Upper lobe of left lung (tissue), 6 donors: ENCODE data around the gene ATP6V1C2. TPM values are rescaled to one million over a fixed set of nuclear protein-coding genes. Genes with fewer than 3 reads are reported as not detected.

Experiments
- ATAC-seq, 2 donors: fragments of 200-7000 bp; cut with Tn5 transposase; one replicate each; pipeline ENCODE4 v1.9.1; 2022; ENCODE audit warnings: mild to moderate bottlenecking in 2 of 2, moderate library complexity in 2 of 2; ENCODE audit not compliant: low FRiP score in 2 of 2
- DNase-seq, 2 donors: peaks; one replicate each; pipeline ENCODE4 v3.0.0-alpha.2; 2019 to 2020
- H3K27ac ChIP-seq, 4 donors: fragments of 200-600 bp; sonication (generic); one replicate each; pipeline ENCODE4 v1.5.1; 2016 to 2019
- H3K27me3 ChIP-seq, 4 donors: fragments of 200-600 bp; sonication (generic); one replicate each; pipeline ENCODE4 v1.5.1; 2017 to 2019
- H3K36me3 ChIP-seq, 4 donors: fragments of 200-600 bp; sonication (generic); one replicate each; pipeline ENCODE4 v1.5.1; 2016 to 2019
- H3K4me1 ChIP-seq, 4 donors: fragments of 200-600 bp; sonication (generic); one replicate each; pipeline ENCODE4 v1.5.1; 2018 to 2019
- H3K4me3 ChIP-seq, 4 donors: fragments of 200-600 bp; sonication (generic); one replicate each; pipeline ENCODE4 v1.5.1; 2017 to 2019; ENCODE audit warnings: mild to moderate bottlenecking in 2 of 4, moderate library complexity in 1 of 4
- H3K9me3 ChIP-seq, 4 donors: fragments of 200-600 bp; sonication (generic); one replicate each; pipeline ENCODE4 v1.5.1; 2018 to 2019
- EP300 ChIP-seq, 4 donors: sonication (generic); formaldehyde crosslinking; IDR thresholded peaks; one replicate each; pipeline ENCODE4 v1.5.1; 2017; ENCODE audit warnings: antibody characterized with exemption in 4 of 4, control low read depth in 2 of 4
- POLR2A ChIP-seq, 4 donors: fragments of 450-650 bp; IDR thresholded peaks; one replicate each; pipeline ENCODE4 v1.5.1; 2016 to 2017; ENCODE audit warnings: antibody characterized with exemption in 4 of 4, mild to moderate bottlenecking in 2 of 4
- POLR2AphosphoS5 ChIP-seq, 2 donors: sonication (generic); formaldehyde crosslinking; IDR thresholded peaks; one replicate each; pipeline ENCODE4 v1.5.1; 2017; ENCODE audit warnings: antibody characterized with exemption in 2 of 2
- WGBS, 2 donors: methylation state at CpG; one replicate each; pipeline ENCODE4 v1.1.5; 2017 to 2018; 5-methylcytosine and 5-hydroxymethylcytosine counted together
- total RNA-seq, 6 donors: library from RNA; depleted of rRNA in 4 of 6; stranded (reverse); fragments of >200 nt in 4 of 6; gene quantifications; one replicate each; pipeline versions ENCODE4 v1.1.0 to v1.2.1, GENCODE V29; 2016 to 2021
- TF ChIP-seq, protein P1 (sequence below), 6 experiments: fragments of 450-650 bp in 4 of 6; fragments of 200-600 bp in 2 of 6; sonication (generic) in 2 of 6; IDR thresholded peaks; one replicate each; pipeline ENCODE4 v1.5.1; 2016 to 2019; ENCODE audit warnings: antibody characterized with exemption in 6 of 6
- donor health status: DM: no; HTN: no; CAD: no; lungs with moderate emphysema.
- donor health status: DM: no; HTN: yes; CAD: no; lungs with severe emphysema.

Gene ATP6V1C2
- total RNA-seq, 6 donors from 2014 or later: 0.81 to 92.2 (median 2.4) TPM

DNA sequence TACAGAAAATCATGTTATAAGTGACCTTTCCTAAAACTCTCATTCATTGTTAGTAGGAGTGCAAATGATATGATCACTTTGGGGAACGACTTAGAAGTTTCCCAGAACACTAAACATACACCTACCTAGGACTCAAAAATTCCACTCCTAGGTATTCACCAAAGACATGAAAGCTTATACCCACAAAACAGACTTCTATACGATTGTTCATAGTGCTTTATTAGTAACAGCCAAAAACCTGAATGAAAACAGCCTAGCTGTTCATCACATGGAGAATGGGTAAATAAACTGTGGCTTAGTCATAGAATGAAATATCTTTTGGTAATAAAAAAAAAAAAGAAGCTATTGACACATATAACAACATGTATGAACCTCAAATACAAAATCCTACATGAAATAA lies 40.5 kb upstream of the ATP6V1C2 start:
- no peaks in the 10 kb centered on the region for H3K9me3 ChIP-seq
- no peak for TF ChIP-seq POLR2A (IDR thresholded peaks at IDR 0.05)
- TF ChIP-seq POLR2AphosphoS5 (IDR thresholded peaks at IDR 0.05): no peak
- no peak for TF ChIP-seq EP300 (IDR thresholded peaks at IDR 0.05)
- TF ChIP-seq, protein P1, sequence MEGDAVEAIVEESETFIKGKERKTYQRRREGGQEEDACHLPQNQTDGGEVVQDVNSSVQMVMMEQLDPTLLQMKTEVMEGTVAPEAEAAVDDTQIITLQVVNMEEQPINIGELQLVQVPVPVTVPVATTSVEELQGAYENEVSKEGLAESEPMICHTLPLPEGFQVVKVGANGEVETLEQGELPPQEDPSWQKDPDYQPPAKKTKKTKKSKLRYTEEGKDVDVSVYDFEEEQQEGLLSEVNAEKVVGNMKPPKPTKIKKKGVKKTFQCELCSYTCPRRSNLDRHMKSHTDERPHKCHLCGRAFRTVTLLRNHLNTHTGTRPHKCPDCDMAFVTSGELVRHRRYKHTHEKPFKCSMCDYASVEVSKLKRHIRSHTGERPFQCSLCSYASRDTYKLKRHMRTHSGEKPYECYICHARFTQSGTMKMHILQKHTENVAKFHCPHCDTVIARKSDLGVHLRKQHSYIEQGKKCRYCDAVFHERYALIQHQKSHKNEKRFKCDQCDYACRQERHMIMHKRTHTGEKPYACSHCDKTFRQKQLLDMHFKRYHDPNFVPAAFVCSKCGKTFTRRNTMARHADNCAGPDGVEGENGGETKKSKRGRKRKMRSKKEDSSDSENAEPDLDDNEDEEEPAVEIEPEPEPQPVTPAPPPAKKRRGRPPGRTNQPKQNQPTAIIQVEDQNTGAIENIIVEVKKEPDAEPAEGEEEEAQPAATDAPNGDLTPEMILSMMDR (IDR thresholded peaks at IDR 0.05): no peak
- no peak for ATAC-seq
- H3K4me3 ChIP-seq: no peak overlapping the region
- no peaks in the 10 kb centered on the region for H3K27me3 ChIP-seq
- H3K36me3 ChIP-seq: peaks cover 9 to 51% (median 16%) of the 10 kb centered on the region in 4 donors
- WGBS, 2 donors: 86 to 88% methylated on average over 2 of the region's 2 CpGs
- H3K4me1 ChIP-seq: no peaks in the 10 kb centered on the region
- H3K27ac ChIP-seq: no peak overlapping the region
- no peak for DNase-seq

DNA sequence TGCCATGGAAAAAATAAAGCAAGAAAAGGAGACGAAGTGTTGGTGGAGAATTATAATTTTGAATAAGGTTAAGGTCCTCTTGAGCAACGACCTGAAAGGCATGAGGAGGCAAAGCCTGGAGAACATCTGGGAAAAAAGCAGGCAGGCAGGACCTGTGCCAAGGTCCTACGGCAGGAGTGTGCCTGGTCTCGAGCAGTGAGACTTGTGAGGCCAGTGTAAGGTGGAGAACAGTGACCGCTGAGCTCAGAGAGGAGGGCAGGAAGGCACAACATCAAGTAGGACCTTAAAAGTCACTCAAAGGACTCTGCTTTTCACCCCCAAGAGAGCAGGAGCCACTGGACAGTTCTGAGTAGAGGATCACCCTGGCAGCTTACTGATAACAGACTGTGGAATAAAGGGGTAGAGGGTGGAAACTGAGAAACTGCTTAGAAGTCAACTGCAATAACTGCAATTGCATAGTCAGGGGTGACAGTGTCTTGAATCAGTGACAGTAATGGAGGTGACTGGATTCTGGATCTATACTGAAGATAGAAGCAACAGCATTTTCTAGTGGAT lies 35.2 kb upstream of the ATP6V1C2 start:
- no peaks in the 10 kb centered on the region for H3K9me3 ChIP-seq
- H3K4me3 ChIP-seq: no peak overlapping the region
- H3K36me3 ChIP-seq: peaks cover 6 to 33% (median 14%) of the 10 kb centered on the region in 4 donors
- DNase-seq (no peak), ATAC-seq (no peak)
- no peaks in the 10 kb centered on the region for H3K27me3 ChIP-seq
- H3K4me1 ChIP-seq: peaks cover 15 to 41% (median 17%) of the 10 kb centered on the region in 4 donors
- TF ChIP-seq, protein P1 (IDR thresholded peaks at IDR 0.05): no peak
- TF ChIP-seq POLR2AphosphoS5 (IDR thresholded peaks at IDR 0.05) (no peak), POLR2A (IDR thresholded peaks at IDR 0.05) (no peak), EP300 (IDR thresholded peaks at IDR 0.05) (no peak)
- H3K27ac ChIP-seq: no peak overlapping the region
- WGBS, 2 donors: 57 to 66% methylated on average over 5 of the region's 5 CpGs

DNA sequence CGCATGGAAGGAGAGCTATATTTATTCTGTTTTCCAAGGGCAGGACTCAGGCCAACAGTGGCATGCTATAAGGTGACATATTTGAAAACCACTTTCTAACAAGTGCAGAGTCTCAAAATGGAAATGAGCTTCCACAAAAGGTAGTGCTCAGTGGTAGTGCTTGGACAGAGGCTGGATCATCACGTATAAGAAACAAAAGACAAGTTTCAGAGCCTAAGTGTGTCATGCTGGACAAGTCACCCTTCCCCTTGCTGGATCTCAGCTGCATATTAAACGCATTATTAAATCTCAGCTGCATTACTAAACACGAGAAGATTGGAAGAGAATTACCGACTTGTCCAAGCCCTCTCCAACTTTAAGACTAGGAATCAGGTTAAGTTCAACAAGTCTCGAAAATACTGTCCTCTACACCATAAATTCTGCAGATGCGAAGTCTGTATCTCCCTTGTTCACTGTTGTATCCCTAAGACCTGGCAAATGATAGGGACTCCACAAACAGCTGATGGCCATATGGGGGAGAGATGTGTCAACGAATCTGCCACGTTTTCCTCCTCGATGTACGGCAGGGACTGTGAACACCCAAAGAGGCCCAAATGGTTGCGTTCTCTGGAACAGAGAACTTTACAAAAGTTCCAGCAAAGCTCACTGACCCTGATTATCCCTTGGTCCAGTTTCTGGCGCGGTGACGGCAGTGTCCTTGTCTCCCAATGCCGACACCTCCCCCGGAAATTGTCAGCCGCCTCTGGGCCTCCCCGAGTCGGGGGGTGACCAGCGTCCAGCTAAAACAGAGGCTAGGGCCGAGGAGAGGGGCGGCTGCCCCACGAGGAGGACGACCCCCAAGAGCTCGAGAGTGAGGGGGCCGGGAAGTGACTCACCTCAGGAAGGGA lies 32.3 kb upstream of the ATP6V1C2 start:
- H3K4me3 ChIP-seq: peak overlapping the region; percentile 89 to 98 (median 92)
- peaks cover 15 to 41% (median 17%) of the 10 kb centered on the region in 4 donors for H3K4me1 ChIP-seq
- no peaks in the 10 kb centered on the region for H3K9me3 ChIP-seq
- no peak for TF ChIP-seq POLR2AphosphoS5 (IDR thresholded peaks at IDR 0.05)
- TF ChIP-seq, protein P1 (IDR thresholded peaks at IDR 0.05): no peak
- no peak for TF ChIP-seq POLR2A (IDR thresholded peaks at IDR 0.05)
- TF ChIP-seq EP300 (IDR thresholded peaks at IDR 0.05): no peak
- ATAC-seq (peak; percentile 44 to 60), DNase-seq (peak in 1 of 2 donors; percentile 30)
- 5 to 6% methylated on average over 16 to 23 of the region's 27 CpGs for WGBS, 2 donors
- peak overlapping the region; percentile 89 to 97 (median 93) for H3K27ac ChIP-seq
- no peaks in the 10 kb centered on the region for H3K27me3 ChIP-seq
- H3K36me3 ChIP-seq: peaks cover 0 to 6% (median 0%) of the 10 kb centered on the region in 4 donors

DNA sequence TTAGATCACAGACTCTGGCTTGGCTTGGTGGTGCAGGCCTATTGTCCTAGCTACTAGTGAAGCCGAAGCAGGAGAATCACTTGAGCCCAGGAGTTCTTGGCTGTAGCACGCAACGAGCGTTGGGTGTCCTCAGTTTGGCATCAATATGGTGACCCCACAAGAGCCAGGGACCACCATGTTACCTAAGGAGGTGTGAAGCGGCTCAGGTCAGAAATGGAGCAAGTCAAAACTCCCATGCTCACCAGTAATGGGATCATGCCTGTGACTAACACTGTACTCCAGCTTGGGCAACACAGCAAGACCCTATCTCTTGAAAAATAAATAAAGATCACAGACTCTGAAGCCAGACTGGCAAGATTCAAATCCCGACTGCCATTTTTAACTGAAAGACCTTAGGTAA lies 29.9 kb upstream of the ATP6V1C2 start:
- peaks cover 15 to 35% (median 17%) of the 10 kb centered on the region in 4 donors for H3K4me1 ChIP-seq
- ATAC-seq (no peak), DNase-seq (no peak)
- no peaks in the 10 kb centered on the region for H3K9me3 ChIP-seq
- H3K36me3 ChIP-seq: no peaks in the 10 kb centered on the region
- TF ChIP-seq POLR2AphosphoS5 (IDR thresholded peaks at IDR 0.05): no peak
- TF ChIP-seq POLR2A (IDR thresholded peaks at IDR 0.05): no peak
- no peaks in the 10 kb centered on the region for H3K27me3 ChIP-seq
- WGBS, 2 donors: 95 to 98% methylated on average over 5 to 6 of the region's 6 CpGs
- H3K4me3 ChIP-seq: no peak overlapping the region
- H3K27ac ChIP-seq: no peak overlapping the region

DNA sequence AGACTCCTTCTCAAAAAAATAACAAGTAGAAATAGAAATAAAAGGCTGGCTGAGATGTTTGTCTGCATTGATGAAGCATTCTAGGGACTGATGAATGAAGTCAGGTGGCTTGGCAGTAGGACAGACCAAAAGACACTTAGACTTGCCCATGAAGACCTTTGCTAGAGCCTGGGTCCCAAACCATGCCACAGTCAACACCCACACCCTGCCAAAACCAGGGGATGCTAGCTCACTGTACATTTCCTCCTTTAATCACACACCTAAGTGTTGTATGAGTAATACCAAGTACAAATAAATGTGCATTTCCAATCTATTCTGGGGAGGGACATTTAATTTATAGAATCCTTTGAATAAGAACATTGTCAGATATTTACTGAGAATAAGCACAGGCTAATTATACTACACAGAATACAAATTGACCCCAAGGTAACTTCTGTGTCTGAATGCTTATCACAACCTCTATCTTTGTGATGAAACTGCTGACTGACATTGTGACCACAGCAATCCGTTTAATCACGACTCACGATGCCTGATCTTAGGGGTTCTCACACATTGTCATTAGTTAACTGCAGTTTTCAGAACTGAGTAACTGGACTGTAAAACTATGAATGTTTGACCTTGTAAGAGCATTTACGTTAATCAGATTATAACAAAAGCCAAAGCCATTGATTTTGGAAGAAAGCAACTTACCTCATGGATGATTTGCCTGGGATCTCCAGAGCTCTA lies 21.2 kb upstream of the ATP6V1C2 start:
- Histone ChIP-seq H3K4me3 (no peak overlapping the region), H3K27me3 (no peaks in the 10 kb centered on the region), H3K27ac (no peak overlapping the region), H3K36me3 (no peaks in the 10 kb centered on the region), H3K4me1 (no peaks in the 10 kb centered on the region), H3K9me3 (no peaks in the 10 kb centered on the region)
- WGBS, 2 donors: 69 to 75% methylated on average over 4 of the region's 4 CpGs
- ATAC-seq (no peak), DNase-seq (no peak)
- TF ChIP-seq POLR2AphosphoS5 (IDR thresholded peaks at IDR 0.05) (no peak), POLR2A (IDR thresholded peaks at IDR 0.05) (no peak)
